ENCODE data around the gene STAC3. TPM values are rescaled to one million over a fixed set of nuclear protein-coding genes. Genes with fewer than 3 reads are reported as not detected.

Gene STAC3
- total RNA-seq, 1 donor from 2014 or later, result 4.6 TPM

GRCh38 chr12:57270966-57271470 is 20.0 kb upstream of the STAC3 start:
- H3K9me3 Mint-ChIP-seq, result no peaks in the 10 kb centered on the region
- H3K27me3 Mint-ChIP-seq, result no peaks in the 10 kb centered on the region
- H3K4me1 Mint-ChIP-seq, result no peaks in the 10 kb centered on the region
- TF ChIP-seq CTCF (IDR thresholded peaks at IDR 0.05), result no peak
- H3K36me3 Mint-ChIP-seq (ENCODE audit: low read depth), result peaks cover 86% of the 10 kb centered on the region
- no peak overlapping the region for H3K4me3 Mint-ChIP-seq
- DNase-seq (no peak), ATAC-seq (ENCODE audit: low read depth) (no peak)
- ChIA-PET CTCF (interaction anchor here (1.5 to 1.8 kb wide), 2 partner anchors 57 to 182 kb away, joined by 4 to 5 read pairs; no protein-coding TSS in a partner anchor), POLR2A (no interaction called here)
- H3K27ac Mint-ChIP-seq, result no peak overlapping the region
- intact Hi-C loops (cut with micrococcal nuclease), result no loop called here

- ChIA-PET POLR2A (no interaction called here), CTCF (no interaction called here)
- DNase-seq (no peak), ATAC-seq (ENCODE audit: low read depth) (no peak)
- intact Hi-C loops (cut with micrococcal nuclease), result no loop called here
- no peaks in the 10 kb centered on the region for H3K9me3 Mint-ChIP-seq
- peaks cover 5% of the 10 kb centered on the region for H3K4me1 Mint-ChIP-seq
- peak overlapping the region; percentile 52 for H3K27ac Mint-ChIP-seq
- no peak overlapping the region for H3K4me3 Mint-ChIP-seq
- H3K36me3 Mint-ChIP-seq (ENCODE audit: low read depth), result peaks cover 80% of the 10 kb centered on the region
- TF ChIP-seq CTCF (IDR thresholded peaks at IDR 0.05), result no peak
- H3K27me3 Mint-ChIP-seq, result no peaks in the 10 kb centered on the region
Observed at GRCh38 chr12:57268264-57268663, 17.3 kb upstream of the STAC3 start.

GRCh38 chr12:57266681-57267080 is 15.7 kb upstream of the STAC3 start:
- POLR2A ChIA-PET, result no interaction called here
- H3K27me3 Mint-ChIP-seq, result no peaks in the 10 kb centered on the region
- H3K27ac Mint-ChIP-seq, result no peak overlapping the region
- no peak overlapping the region for H3K4me3 Mint-ChIP-seq
- TF ChIP-seq CTCF (IDR thresholded peaks at IDR 0.05), result no peak
- peaks cover 81% of the 10 kb centered on the region for H3K36me3 Mint-ChIP-seq (ENCODE audit: low read depth)
- H3K9me3 Mint-ChIP-seq, result no peaks in the 10 kb centered on the region
- ATAC-seq (ENCODE audit: low read depth) (no peak), DNase-seq (no peak)
- peaks cover 5% of the 10 kb centered on the region for H3K4me1 Mint-ChIP-seq
- CTCF ChIA-PET, result no interaction called here
- intact Hi-C loops (cut with micrococcal nuclease), result no loop called here

GRCh38 chr12:57263096-57263495 is 12.1 kb upstream of the STAC3 start:
- POLR2A ChIA-PET, result no interaction called here
- ATAC-seq (ENCODE audit: low read depth) (no peak), DNase-seq (no peak)
- CTCF ChIA-PET, result interaction anchor here (1.2 to 8.1 kb wide), 5 partner anchors 20 to 200 kb away, joined by 3 to 67 read pairs (median 5); partner anchors contain the start of genes GLI1 and INHBE
- Mint-ChIP-seq H3K27me3 (no peaks in the 10 kb centered on the region), H3K9me3 (no peaks in the 10 kb centered on the region), H3K36me3 (ENCODE audit: low read depth) (peaks cover 79% of the 10 kb centered on the region), H3K27ac (no peak overlapping the region), H3K4me3 (no peak overlapping the region), H3K4me1 (peaks cover 5% of the 10 kb centered on the region)
- intact Hi-C loops (cut with micrococcal nuclease), result loop anchor here (1.0 kb wide), 1 partner anchor 193 kb away; no protein-coding TSS in a partner anchor
- TF ChIP-seq CTCF (IDR thresholded peaks at IDR 0.05), result no peak

GRCh38 chr12:57262126-57262822 is 11.3 kb upstream of the STAC3 start:
- CTCF ChIA-PET, result interaction anchor here (0.9 to 8.1 kb wide), 6 partner anchors 19 to 197 kb away, joined by 3 to 67 read pairs (median 5); partner anchors contain the start of genes GLI1 and INHBE

More at GRCh38 chr12:57262126-57262822, 11.3 kb upstream of the STAC3 start:
- no peaks in the 10 kb centered on the region for H3K9me3 Mint-ChIP-seq
- H3K4me3 Mint-ChIP-seq, result no peak overlapping the region
- DNase-seq (no peak), ATAC-seq (ENCODE audit: low read depth) (no peak)
- intact Hi-C loops (cut with micrococcal nuclease), result no loop called here
- peaks cover 80% of the 10 kb centered on the region for H3K36me3 Mint-ChIP-seq (ENCODE audit: low read depth)
- no peak for TF ChIP-seq CTCF (IDR thresholded peaks at IDR 0.05)
- POLR2A ChIA-PET, result no interaction called here
- peaks cover 5% of the 10 kb centered on the region for H3K4me1 Mint-ChIP-seq
- no peak overlapping the region for H3K27ac Mint-ChIP-seq
- H3K27me3 Mint-ChIP-seq, result no peaks in the 10 kb centered on the region
